Measurements from ENCODE around the gene TEC.

DNA sequence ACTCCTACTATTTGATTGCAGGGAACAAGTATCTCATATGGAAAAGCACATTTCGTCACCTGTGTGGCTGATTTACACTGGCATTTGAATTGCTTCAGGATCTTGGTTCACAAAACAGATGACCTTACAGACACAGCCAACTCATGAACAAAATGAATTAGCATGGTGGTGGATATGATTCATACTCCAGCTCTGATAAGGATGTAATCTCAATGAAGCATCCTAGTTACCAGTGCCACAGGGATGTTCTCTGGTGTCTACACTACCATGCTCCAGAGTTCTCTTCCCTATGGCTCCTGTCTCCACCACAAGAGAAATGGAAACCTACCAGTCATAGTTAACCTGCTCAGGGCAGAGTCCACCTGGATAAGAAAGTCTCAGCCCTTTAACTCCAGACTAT lies 40.7 kb downstream of the TEC start:
- TF ChIP-seq, protein P1, sequence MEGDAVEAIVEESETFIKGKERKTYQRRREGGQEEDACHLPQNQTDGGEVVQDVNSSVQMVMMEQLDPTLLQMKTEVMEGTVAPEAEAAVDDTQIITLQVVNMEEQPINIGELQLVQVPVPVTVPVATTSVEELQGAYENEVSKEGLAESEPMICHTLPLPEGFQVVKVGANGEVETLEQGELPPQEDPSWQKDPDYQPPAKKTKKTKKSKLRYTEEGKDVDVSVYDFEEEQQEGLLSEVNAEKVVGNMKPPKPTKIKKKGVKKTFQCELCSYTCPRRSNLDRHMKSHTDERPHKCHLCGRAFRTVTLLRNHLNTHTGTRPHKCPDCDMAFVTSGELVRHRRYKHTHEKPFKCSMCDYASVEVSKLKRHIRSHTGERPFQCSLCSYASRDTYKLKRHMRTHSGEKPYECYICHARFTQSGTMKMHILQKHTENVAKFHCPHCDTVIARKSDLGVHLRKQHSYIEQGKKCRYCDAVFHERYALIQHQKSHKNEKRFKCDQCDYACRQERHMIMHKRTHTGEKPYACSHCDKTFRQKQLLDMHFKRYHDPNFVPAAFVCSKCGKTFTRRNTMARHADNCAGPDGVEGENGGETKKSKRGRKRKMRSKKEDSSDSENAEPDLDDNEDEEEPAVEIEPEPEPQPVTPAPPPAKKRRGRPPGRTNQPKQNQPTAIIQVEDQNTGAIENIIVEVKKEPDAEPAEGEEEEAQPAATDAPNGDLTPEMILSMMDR (conservative IDR thresholded peaks at IDR 0.05; ENCODE audit: low read length) = no peak
- TF ChIP-seq EZH2phosphoT487 (IDR thresholded peaks at IDR 0.05; ENCODE audit: borderline replicate concordance, low read depth, low read length) = no peak
